Ishikawa (cell line): ENCODE results near the gene LAS1L.

Experiments
- EGR1 ChIP-seq: IDR thresholded peaks from 2 replicates; pipeline ENCODE4 v1.6.1; 2012
- FOXM1 ChIP-seq: IDR thresholded peaks from 2 replicates; pipeline ENCODE4 v1.6.1; 2012; ENCODE audit warnings: low read depth, borderline replicate concordance
- MAX ChIP-seq: IDR thresholded peaks from 2 replicates; pipeline ENCODE4 v1.6.1; 2012
- NFIC ChIP-seq: IDR thresholded peaks from 2 replicates; pipeline ENCODE4 v1.6.1; 2012
- RAD21 ChIP-seq: IDR thresholded peaks from 2 replicates; pipeline ENCODE4 v1.6.1; 2012; ENCODE audit warnings: low read depth
- TAF1 ChIP-seq: IDR thresholded peaks from 2 replicates; pipeline ENCODE4 v1.6.1; 2012; ENCODE audit warnings: low read depth, mild to moderate bottlenecking
- TEAD4 ChIP-seq: IDR thresholded peaks from 2 replicates; pipeline ENCODE4 v1.6.1; 2012
- ZBTB7A ChIP-seq: IDR thresholded peaks from 2 replicates; pipeline ENCODE4 v1.6.1; 2012; ENCODE audit warnings: low read depth
- TF ChIP-seq, protein P1 (sequence below): IDR thresholded peaks from 2 replicates; pipeline ENCODE4 v1.6.1; 2012; ENCODE audit warnings: low read depth, mild to moderate bottlenecking
- TF ChIP-seq, protein P2 (sequence below): IDR thresholded peaks from 2 replicates; pipeline ENCODE4 v1.6.1; 2012

DNA sequence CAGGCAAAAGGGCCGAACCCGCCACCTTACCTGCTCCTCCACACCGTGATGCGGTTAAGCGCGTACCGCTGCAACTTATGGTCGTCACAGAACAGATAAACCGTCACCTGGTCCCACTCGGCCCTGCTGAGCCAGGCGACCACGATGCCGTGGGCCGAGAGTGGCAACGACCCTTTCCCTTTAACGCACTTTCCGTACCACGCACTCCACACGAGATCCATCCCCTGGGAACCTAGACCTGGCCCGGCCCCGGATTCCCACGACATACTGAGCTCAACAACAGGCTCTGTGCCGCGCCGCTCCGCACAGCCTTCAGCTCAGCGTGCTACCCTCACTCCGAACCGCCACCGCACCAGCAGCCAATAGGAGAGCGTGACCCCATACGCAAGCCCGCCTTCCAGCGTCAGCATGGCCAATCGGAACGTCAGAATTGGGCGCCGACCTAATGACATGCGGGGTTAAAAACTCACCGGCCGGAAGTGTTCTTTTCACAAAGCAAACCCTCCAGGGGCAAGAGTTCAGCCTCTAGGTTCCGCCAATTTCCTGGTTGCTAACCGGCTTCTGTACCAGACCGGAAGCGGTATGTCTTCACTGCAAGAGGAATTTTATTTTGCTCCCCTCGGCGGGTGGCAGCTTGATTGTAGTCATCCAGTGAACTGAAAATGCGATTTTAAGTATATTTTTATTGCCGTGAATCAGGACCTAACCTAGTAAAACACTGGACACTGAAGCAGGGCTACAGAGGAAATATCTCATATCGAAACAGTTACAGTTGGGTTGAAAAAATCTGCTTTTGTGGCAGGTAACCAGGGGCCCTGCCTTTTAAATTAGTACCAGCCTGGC lies at the start of gene LAS1L:
- TF ChIP-seq TEAD4 (no peak), NFIC (no peak), MAX (peak; percentile 85), RAD21 (no peak), FOXM1 (0 out of 2 replicates have a peak, but pooled peaks have one; percentile 22), TAF1 (peak; percentile 85), ZBTB7A (no peak), EGR1 (0 out of 2 replicates have a peak, but pooled peaks have one; percentile 16)
- TF ChIP-seq, protein P1, sequence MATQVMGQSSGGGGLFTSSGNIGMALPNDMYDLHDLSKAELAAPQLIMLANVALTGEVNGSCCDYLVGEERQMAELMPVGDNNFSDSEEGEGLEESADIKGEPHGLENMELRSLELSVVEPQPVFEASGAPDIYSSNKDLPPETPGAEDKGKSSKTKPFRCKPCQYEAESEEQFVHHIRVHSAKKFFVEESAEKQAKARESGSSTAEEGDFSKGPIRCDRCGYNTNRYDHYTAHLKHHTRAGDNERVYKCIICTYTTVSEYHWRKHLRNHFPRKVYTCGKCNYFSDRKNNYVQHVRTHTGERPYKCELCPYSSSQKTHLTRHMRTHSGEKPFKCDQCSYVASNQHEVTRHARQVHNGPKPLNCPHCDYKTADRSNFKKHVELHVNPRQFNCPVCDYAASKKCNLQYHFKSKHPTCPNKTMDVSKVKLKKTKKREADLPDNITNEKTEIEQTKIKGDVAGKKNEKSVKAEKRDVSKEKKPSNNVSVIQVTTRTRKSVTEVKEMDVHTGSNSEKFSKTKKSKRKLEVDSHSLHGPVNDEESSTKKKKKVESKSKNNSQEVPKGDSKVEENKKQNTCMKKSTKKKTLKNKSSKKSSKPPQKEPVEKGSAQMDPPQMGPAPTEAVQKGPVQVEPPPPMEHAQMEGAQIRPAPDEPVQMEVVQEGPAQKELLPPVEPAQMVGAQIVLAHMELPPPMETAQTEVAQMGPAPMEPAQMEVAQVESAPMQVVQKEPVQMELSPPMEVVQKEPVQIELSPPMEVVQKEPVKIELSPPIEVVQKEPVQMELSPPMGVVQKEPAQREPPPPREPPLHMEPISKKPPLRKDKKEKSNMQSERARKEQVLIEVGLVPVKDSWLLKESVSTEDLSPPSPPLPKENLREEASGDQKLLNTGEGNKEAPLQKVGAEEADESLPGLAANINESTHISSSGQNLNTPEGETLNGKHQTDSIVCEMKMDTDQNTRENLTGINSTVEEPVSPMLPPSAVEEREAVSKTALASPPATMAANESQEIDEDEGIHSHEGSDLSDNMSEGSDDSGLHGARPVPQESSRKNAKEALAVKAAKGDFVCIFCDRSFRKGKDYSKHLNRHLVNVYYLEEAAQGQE, result no peak
- TF ChIP-seq, protein P2, sequence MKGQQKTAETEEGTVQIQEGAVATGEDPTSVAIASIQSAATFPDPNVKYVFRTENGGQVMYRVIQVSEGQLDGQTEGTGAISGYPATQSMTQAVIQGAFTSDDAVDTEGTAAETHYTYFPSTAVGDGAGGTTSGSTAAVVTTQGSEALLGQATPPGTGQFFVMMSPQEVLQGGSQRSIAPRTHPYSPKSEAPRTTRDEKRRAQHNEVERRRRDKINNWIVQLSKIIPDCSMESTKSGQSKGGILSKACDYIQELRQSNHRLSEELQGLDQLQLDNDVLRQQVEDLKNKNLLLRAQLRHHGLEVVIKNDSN, result peak; percentile 53
